ENCODE results near the gene VAMP7. TPM values are rescaled to one million over a fixed set of nuclear protein-coding genes. Genes with fewer than 3 reads are reported as not detected.
"Not testable (repeated sequence)": the region's sequence is repeated elsewhere in the genome, so short reads cannot be mapped to it uniquely, and the experiment has no call there.

VAMP7 gene
- total RNA-seq, 2 donors from 2014 or later = 18.2 to 19.3 TPM

DNA sequence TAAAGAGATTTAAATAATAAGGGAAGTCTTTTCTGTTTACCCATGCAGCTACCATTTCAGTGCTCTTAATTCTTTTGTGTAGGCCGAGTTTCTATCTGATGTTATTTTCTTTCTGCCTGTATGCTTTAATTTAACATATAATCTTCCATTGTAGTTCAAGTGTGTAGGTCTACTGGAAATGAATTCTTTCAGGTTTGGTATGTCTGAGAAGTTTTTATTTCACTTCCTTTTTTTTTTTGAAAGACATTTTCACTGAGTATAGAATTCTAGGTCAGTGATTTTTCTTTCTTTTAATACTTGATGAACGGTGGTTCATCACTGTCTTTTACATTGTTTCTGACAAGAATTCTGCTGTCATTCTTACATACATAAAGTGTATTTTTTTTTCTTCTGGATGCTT, 42.1 kb downstream of the VAMP7 start:
- Histone ChIP-seq H3K27ac (no peak overlapping the region), H3K27me3 (no peaks in the 10 kb centered on the region), H3K36me3 (no peaks in the 10 kb centered on the region), H3K9me3 (no peaks in the 10 kb centered on the region), H3K4me3 (no peak overlapping the region), H3K4me1 (no peaks in the 10 kb centered on the region)
- TF ChIP-seq, protein P1, sequence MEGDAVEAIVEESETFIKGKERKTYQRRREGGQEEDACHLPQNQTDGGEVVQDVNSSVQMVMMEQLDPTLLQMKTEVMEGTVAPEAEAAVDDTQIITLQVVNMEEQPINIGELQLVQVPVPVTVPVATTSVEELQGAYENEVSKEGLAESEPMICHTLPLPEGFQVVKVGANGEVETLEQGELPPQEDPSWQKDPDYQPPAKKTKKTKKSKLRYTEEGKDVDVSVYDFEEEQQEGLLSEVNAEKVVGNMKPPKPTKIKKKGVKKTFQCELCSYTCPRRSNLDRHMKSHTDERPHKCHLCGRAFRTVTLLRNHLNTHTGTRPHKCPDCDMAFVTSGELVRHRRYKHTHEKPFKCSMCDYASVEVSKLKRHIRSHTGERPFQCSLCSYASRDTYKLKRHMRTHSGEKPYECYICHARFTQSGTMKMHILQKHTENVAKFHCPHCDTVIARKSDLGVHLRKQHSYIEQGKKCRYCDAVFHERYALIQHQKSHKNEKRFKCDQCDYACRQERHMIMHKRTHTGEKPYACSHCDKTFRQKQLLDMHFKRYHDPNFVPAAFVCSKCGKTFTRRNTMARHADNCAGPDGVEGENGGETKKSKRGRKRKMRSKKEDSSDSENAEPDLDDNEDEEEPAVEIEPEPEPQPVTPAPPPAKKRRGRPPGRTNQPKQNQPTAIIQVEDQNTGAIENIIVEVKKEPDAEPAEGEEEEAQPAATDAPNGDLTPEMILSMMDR (IDR thresholded peaks at IDR 0.05) = no peak
- DNase-seq (ENCODE audit: low spot score) = no peak

DNA sequence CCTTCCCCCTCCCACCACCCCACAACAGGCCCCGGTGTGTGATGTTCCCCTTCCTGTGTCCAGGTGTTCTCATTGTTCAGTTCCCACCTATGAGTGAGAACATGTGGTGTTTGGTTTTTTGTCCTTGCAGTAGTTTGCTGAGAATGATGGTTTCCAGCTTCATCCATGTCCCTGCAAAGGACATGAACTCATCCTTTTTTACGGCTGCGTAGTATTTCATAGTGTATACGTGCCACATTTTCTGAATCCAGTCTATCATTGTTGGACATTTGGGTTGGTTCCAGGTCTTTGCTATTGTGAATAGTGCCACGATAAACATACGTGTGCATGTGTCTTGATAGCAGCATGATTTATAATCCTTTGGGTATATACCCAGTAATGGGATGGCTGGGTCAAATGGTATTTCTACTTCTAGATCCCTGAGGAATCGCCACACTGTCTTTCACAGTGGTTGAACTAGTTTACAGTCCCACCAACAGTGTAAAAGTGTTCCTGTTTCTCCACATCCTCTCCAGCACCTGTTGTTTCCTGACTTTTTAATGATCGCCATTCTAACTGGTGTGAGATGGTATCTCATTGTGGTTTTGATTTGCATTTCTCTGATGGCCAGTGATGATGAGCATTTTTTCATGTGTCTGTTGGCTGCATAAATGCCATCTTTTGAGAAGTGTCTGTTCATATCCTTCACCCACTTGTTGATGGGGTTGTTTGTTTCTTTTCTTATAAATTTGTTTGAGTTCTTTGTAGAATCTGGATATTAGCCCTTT, 49.9 kb downstream of the VAMP7 start:
- peaks cover 0 to 21% of the 10 kb centered on the region in 2 donors for H3K9me3 ChIP-seq
- H3K27ac ChIP-seq; DNase-seq (ENCODE audit: low spot score); H3K36me3 ChIP-seq; H3K27me3 ChIP-seq; H3K4me1 ChIP-seq; H3K4me3 ChIP-seq: not testable (repeated sequence)

DNA sequence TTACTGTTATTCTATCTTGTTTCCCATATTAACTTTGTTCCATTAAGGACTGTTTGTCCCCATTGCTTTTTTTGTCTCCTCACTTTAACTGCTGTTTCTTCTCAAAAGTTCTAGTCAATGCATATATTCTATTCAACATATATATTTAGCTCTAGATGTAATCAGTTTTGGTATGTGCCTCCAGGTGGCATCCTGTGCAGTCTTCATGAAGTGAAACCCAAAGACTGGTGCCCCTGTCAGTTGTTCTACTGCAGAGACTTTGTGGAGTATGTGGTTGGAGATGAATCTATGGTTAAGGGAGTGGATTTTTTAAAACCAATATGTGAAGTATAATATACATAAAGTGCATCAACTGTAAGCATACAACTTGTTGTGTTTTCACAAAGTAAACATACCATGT, 57.0 kb downstream of the VAMP7 start:
- DNase-seq (ENCODE audit: low spot score) = no peak
- no peak overlapping the region for H3K4me3 ChIP-seq
- TF ChIP-seq, protein P1 (IDR thresholded peaks at IDR 0.05) = no peak
- H3K4me1 ChIP-seq = no peaks in the 10 kb centered on the region
- no peaks in the 10 kb centered on the region for H3K36me3 ChIP-seq
- H3K27ac ChIP-seq = no peak overlapping the region
- no peaks in the 10 kb centered on the region for H3K27me3 ChIP-seq
- H3K9me3 ChIP-seq = no peaks in the 10 kb centered on the region

DNA sequence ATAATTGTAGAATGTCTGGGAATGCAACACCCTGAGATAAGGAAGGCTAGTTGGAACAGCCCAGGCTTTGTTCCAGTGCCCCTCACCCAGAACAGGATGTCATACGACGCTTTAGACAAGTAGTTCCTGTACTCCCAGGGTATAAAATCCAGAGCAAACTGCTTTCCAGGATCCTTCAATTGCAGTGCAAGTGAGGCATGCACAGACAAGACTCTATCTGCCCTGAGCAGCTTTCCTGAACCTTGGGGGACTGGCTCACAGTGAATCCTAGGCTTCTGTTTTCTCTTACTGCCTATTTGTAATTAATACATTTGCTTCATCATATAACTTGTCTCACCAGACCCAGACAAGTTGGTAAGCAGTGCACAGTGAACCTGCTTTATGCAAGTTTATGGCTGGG, 68.0 kb downstream of the VAMP7 start:
- no peaks in the 10 kb centered on the region for H3K4me1 ChIP-seq
- TF ChIP-seq, protein P1 (IDR thresholded peaks at IDR 0.05) = no peak
- no peaks in the 10 kb centered on the region for H3K36me3 ChIP-seq
- H3K4me3 ChIP-seq = no peak overlapping the region
- no peaks in the 10 kb centered on the region for H3K9me3 ChIP-seq
- no peak for DNase-seq (ENCODE audit: low spot score)
- no peak overlapping the region for H3K27ac ChIP-seq
- no peaks in the 10 kb centered on the region for H3K27me3 ChIP-seq

DNA sequence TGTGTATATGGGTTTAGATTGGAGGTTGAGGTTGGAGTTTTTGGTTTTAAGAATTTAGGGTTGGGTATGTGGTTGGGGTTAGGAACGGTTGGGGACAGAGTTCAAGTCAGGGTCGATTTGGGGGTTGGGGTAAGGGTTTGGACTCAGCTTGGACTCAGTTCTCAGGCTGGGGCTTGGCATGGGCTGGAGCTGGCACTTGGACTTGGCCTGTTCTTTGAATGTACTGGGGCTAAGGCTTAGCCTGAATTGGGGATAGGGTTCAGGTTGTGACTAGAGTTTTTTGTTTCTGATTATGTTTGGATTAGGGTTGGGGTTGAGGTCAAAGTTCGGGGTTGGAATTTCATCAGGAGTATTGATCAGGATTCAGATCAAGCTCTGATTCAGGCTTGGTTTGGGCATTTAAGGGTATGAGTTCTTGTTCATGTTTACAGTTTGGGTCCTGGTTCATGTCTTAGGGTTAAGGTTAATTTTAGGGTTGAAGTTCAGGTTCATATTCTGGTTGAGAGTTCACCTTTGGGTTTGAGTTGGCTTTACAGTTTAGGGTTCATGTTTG, 70.2 kb downstream of the VAMP7 start:
- Histone ChIP-seq H3K9me3 (no peaks in the 10 kb centered on the region), H3K4me3 (no peak overlapping the region), H3K27me3 (no peaks in the 10 kb centered on the region), H3K4me1 (no peaks in the 10 kb centered on the region), H3K27ac (no peak overlapping the region), H3K36me3 (no peaks in the 10 kb centered on the region)
- TF ChIP-seq, protein P1 (IDR thresholded peaks at IDR 0.05) = no peak
- no peak for DNase-seq (ENCODE audit: low spot score)

DNA sequence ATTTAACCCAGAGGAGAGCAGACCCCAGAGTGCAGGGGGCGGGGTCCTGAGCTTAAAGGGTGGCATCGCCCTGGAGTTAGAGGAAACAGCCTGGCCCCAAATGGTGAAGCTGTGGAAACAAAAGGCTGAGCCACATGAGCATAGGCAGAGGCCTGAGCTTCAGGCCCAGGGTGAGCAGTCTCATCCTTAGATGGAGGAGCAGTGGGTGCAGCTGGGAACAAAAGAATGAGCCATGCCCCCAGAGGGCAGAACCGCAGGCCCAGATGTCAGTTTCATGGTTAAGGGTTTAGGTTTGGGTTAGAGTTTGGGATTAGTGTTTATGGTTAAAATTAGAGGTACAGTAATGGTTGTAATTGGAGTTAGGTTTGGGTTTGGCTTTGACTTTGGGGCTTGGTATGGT, 71.9 kb downstream of the VAMP7 start:
- Histone ChIP-seq H3K4me1 (no peaks in the 10 kb centered on the region), H3K4me3 (no peak overlapping the region), H3K9me3 (no peaks in the 10 kb centered on the region), H3K36me3 (no peaks in the 10 kb centered on the region), H3K27me3 (no peaks in the 10 kb centered on the region), H3K27ac (no peak overlapping the region)
- no peak for DNase-seq (ENCODE audit: low spot score)
- TF ChIP-seq, protein P1 (IDR thresholded peaks at IDR 0.05) = no peak

Measured in right atrium auricular region (tissue), 2 donors.